ENCODE measurements around the gene RNU7-1.

DNA sequence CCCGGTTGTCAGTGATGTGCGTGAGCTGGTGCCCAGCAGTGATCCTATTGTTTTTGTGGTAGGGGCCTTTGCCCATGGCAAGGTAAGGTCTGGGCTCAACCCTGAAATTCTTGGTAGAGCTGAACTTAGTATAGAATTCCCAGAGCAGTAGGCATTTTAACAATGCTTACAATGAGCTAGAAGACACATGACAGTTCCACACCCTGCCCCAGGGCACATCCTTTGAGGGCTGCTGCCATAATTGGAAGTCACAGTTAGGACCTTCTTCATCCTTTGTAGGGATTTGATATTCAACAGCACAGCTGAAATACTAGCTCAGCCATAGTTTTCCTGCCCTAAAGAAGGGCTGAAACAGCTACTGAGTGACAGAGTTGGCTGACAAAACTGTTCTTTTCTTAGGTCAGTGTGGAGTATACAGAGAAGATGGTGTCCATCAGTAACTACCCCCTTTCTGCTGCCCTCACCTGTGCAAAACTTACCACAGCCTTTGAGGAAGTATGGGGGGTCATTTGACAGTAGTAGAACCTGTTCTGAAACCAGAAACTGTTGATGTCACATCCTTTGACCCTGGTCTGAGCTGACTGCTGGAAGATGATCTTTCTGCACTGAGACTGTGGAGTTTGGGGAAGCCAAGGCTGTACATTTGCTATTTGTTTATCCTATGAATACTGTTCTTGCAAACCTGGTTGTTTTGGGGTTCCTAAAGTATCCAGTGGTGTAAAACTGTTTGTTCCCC, 31.8 kb downstream of the RNU7-1 start:
- no peak for TF ChIP-seq EP300 (IDR thresholded peaks at IDR 0.05)
- TF ChIP-seq, protein P1, sequence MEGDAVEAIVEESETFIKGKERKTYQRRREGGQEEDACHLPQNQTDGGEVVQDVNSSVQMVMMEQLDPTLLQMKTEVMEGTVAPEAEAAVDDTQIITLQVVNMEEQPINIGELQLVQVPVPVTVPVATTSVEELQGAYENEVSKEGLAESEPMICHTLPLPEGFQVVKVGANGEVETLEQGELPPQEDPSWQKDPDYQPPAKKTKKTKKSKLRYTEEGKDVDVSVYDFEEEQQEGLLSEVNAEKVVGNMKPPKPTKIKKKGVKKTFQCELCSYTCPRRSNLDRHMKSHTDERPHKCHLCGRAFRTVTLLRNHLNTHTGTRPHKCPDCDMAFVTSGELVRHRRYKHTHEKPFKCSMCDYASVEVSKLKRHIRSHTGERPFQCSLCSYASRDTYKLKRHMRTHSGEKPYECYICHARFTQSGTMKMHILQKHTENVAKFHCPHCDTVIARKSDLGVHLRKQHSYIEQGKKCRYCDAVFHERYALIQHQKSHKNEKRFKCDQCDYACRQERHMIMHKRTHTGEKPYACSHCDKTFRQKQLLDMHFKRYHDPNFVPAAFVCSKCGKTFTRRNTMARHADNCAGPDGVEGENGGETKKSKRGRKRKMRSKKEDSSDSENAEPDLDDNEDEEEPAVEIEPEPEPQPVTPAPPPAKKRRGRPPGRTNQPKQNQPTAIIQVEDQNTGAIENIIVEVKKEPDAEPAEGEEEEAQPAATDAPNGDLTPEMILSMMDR (IDR thresholded peaks at IDR 0.05): no peak

All from ovary (tissue), 3 donors.